Measurements from ENCODE around the gene BOD1L1. TPM values are rescaled to one million over a fixed set of nuclear protein-coding genes. Genes with fewer than 3 reads are reported as not detected.

BOD1L1 gene
- total RNA-seq, 2 donors from 2014 or later = 16.2 to 20.0 TPM

DNA sequence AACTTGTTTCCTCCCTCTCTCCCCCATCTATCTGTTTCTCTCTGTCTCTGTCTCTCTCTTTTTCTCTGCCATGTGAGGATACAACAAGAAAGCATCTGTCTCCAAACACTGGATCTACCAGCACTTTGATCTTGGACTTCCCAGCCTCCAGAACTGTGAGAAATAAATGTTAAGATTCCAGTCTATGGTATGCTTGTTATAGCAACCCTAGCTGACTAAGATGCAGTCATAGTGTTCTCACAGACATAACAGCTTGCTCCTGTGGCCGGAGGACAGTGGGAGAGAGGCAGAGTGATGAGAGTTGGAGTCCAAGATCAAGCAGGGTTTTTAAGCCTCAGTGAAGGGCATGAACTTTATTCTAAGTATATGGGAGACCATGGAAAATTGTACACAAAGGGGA, 74.4 kb downstream of the BOD1L1 start:
- peaks cover 6 to 20% of the 10 kb centered on the region in 2 donors for H3K27me3 ChIP-seq
- H3K9me3 ChIP-seq = peaks cover 0 to 15% of the 10 kb centered on the region in 2 donors
- no peak for TF ChIP-seq CTCF (IDR thresholded peaks at IDR 0.05)

DNA sequence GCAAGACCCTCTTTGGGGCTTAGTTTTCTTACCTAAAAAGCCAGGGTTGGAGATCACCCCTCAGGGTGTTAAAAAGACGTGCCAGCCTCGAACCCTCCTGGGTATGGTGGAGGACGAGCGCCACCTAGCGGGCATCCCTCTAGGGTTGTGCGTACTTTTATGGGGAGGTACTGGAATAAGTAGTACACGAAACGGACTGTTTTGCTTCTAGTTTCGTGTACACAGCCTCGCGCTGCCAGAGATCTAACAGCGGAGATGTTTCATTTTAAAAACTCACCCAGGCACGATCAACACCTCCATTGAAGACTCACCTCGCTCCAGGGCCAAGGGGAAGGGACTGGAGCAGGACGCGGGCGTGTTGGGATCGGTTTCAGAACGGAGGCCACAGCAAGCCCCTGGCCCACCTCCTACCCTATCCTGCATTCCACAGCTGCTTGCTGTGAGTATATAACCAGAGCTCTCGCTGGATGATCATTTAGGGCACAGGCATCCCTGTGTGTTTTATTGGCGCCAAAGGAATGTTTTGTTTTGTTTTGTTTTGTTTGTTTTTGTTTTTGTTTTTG, 78.5 kb downstream of the BOD1L1 start:
- H3K27me3 ChIP-seq = peaks cover 32 to 57% of the 10 kb centered on the region in 2 donors
- peak; percentile 84 for DNase-seq (ENCODE audit: low spot score)
- no peaks in the 10 kb centered on the region for H3K36me3 ChIP-seq
- peak; percentile 61 to 91 for TF ChIP-seq CTCF (IDR thresholded peaks at IDR 0.05)
- peaks cover 0 to 15% of the 10 kb centered on the region in 2 donors for H3K9me3 ChIP-seq
- no peak overlapping the region for H3K27ac ChIP-seq
- H3K4me1 ChIP-seq = peaks cover 0 to 29% of the 10 kb centered on the region in 2 donors
- H3K4me3 ChIP-seq = peak overlapping the region in 1 of 2 donors; percentile 27

More for the DNA sequence above, 74.4 kb downstream of the BOD1L1 start:
- H3K27ac ChIP-seq = no peak overlapping the region
- H3K4me1 ChIP-seq = peaks cover 0 to 8% of the 10 kb centered on the region in 2 donors
- no peaks in the 10 kb centered on the region for H3K36me3 ChIP-seq
- no peak overlapping the region for H3K4me3 ChIP-seq
- DNase-seq (ENCODE audit: low spot score) = no peak

DNA sequence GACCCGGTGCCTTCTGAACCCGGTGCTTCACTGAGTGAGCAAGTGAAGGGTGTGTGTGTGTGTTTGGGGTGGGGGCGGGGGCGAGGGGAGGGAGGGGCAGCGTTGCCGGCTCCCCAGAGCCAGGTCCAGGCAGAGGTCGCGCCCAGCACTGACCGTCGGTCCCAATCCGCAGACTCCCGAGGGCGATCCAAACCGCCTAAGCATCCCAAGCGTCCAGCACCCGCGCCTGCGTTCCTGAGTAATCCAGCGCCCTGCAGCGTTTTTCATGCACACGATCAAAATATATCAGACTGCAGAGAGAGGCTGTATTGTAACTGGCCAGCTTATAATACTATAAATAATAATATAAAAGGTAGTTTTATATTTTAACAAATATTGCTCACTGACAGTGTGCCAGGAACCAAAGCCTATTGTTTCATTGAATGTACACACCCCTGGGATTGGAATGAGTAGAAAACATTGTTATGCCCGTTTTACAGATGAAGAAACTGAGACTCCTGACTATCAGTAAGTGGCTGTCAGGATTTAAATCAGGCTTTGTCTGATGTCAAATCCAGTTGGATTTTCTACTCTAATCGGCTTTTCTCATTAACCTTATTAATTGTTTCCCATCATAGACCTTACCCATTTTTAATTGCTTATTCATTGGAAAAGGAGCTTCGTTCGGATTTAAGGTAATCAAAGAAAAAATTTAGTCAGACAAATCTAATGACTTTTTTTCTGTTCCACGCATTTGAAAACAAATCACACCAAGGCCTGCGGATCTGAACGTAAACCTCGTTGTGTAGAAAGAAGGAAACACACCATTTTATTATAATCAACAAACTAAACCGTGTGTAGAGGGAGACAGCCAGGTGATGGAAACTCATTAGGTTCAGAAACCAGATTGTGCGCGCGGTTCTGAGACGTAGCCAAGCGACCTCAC, 79.2 kb downstream of the BOD1L1 start:
- Histone ChIP-seq H3K4me3 (peak overlapping the region in 1 of 2 donors; percentile 37), H3K27me3 (peaks cover 39 to 62% of the 10 kb centered on the region in 2 donors), H3K27ac (no peak overlapping the region)

DNA sequence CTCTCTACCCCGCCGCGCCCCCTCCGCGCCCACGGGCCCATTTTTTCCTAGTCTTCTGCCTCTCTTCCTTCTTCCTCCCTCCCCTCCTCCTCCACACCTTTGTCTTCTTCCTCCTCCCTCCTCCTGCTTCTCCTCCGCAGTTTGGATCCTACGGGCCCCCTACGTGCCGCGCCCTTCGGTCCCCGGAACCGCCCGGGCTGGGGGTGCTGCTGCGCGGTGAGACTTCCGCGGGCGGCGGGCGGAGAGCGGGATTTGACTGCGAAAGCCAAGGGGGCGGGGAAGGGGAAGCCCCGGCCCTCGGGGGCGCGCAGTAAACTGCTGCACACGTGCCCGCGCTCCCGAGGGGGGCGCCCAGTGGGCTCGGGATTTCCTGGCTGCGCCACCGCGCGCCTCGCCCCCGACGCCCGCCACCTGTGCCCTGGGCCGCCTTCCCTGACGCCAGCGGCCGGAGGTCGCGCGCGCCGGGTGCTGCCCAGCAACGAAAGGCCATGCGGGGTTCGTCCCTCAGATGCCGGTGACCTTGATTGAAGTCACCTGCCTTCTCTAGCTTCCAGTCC, 80.0 kb downstream of the BOD1L1 start:
- H3K27ac ChIP-seq = no peak overlapping the region
- DNase-seq (ENCODE audit: low spot score) = no peak
- H3K9me3 ChIP-seq = peaks cover 0 to 9% of the 10 kb centered on the region in 2 donors
- peaks cover 0 to 35% of the 10 kb centered on the region in 2 donors for H3K4me1 ChIP-seq
- H3K36me3 ChIP-seq = no peaks in the 10 kb centered on the region
- peak overlapping the region in 1 of 2 donors; percentile 37 for H3K4me3 ChIP-seq
- TF ChIP-seq CTCF (IDR thresholded peaks at IDR 0.05) = no peak
- H3K27me3 ChIP-seq = peaks cover 47 to 66% of the 10 kb centered on the region in 2 donors

More for the DNA sequence above, 79.2 kb downstream of the BOD1L1 start:
- no peak for TF ChIP-seq CTCF (IDR thresholded peaks at IDR 0.05)
- DNase-seq (ENCODE audit: low spot score) = no peak
- H3K36me3 ChIP-seq = no peaks in the 10 kb centered on the region
- H3K4me1 ChIP-seq = peaks cover 0 to 35% of the 10 kb centered on the region in 2 donors
- peaks cover 0 to 15% of the 10 kb centered on the region in 2 donors for H3K9me3 ChIP-seq

GRCh38 chr4:13546941-13547484, 80.5 kb downstream of the BOD1L1 start:
- H3K9me3 ChIP-seq = peaks cover 0 to 9% of the 10 kb centered on the region in 2 donors
- TF ChIP-seq CTCF (IDR thresholded peaks at IDR 0.05) = no peak
- no peak overlapping the region for H3K27ac ChIP-seq
- DNase-seq (ENCODE audit: low spot score) = no peak
- H3K4me1 ChIP-seq = peaks cover 0 to 40% of the 10 kb centered on the region in 2 donors
- H3K4me3 ChIP-seq = peak overlapping the region in 1 of 2 donors; percentile 37
- no peaks in the 10 kb centered on the region for H3K36me3 ChIP-seq
- H3K27me3 ChIP-seq = peaks cover 50 to 72% of the 10 kb centered on the region in 2 donors

Data from right atrium auricular region (tissue), 2 donors.